NCI-H446 treated with DMSO at 0.1 percent for 48 hours (cell line): ENCODE data around the gene SH3RF2.
"Not testable (repeated sequence)": the region's sequence is repeated elsewhere in the genome, so short reads cannot be mapped to it uniquely, and the experiment has no call there.

Source experiments
- DNase-seq: peaks from one replicate; lab custom pipeline; 2025; lab: John Stamatoyannopoulos, UW

SH3RF2 gene

DNA sequence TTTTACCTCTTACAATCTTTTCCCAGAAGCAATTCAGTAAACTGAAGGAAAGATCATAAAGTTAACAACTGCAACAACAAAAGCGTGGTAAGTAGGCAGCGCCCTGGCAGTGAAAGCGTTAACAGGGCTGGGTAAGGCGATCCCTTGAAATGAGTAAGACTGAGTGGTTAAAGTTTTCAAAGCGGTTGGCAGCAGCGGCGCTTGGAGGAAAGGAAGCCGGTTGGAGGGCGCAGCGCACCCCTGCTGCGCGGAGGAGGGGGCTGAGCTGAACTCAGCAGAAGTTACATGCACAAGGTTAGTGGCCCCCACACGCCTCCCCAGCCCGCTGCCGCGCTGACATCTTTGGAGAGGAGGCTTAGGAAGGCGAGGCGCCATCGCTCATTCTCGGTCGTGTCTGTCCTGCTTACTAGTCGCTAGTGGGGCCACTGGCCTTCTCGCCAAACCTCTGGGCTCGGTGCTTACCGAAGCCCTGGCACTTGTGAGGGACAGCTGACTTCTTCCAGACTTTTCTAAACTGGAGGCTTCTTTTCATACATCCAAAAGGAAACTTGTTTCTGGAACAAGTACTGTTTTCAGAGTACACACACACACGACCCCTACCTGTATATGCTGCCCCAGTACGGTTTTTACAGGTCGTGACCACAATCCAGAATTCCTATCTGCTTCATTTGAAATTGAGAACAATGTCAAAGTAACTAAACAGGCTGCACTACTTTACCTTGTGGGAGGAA is at the start of gene SH3RF2:
TSS of gene SH3RF2 (plus strand) at position 178 of the 731 bp plus-strand sequence. CDS start 1,351 bp downstream, outside the sequence.
- DNase-seq, result no peak

GRCh38 chr5:145887217-145887616 is 49.2 kb upstream of the SH3RF2 start:
- no peak for DNase-seq

- peak; percentile 22 for DNase-seq
Observed at GRCh38 chr5:145887976-145888574, 48.3 kb upstream of the SH3RF2 start.

- DNase-seq, result no peak
Observed at GRCh38 chr5:145889611-145890010, 46.8 kb upstream of the SH3RF2 start.

DNA sequence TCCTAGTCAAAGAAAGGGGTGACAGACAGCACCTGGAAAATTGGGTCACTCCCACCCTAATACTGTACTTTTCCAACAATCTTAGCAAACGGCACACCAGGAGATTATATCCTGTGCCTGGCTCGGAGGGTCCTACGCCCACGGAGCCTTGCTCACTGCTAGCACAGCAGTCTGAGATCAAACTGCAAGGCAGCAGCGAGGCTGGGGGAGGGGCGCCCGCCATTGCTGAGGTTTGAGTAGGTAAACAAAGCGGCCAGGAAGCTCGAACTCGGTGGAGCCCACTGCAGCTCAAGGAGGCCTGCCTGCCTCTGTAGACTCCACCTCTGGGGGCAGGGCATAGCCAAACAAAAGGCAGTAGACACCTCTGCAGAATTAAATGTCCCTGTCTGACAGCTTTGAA is 45.0 kb upstream of the SH3RF2 start:
- not testable (repeated sequence) for DNase-seq

DNA sequence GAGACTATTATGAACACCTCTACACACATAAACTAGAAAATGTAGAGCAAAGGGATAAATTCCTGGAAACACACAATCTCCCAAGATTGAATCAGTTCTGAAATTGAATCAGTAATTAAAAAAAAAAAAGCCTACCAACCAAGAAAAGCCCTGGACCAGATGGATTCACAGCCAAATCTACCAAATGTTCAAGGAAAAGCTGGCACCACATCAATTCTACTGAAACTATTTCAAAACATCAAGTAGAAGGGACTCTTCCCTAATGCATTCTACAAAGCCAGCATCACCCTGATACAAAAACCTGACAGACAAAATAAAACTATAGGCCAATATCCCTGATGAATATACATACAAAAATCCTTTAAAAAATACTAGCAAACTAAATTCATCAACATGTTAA is 38.2 kb upstream of the SH3RF2 start:
- DNase-seq, result peak; percentile 10

DNA sequence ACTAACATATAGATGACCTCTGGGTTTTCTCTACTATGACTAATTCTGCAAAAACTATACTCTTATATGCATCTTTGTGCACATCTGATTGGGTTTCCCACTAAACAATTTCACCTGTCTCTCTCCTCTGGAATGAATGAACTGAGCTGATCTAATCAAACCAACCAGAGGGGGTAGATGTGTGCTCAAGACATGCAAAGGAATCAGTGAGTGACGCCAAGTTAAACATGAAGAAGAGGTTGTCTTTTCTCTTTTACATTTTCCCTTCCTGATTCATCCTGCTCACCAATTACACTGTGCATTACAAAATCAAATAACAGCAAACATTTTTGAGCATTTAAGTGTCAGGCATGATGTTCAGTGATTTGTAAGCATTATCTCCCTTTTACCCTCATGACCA is 34.0 kb upstream of the SH3RF2 start:
- no peak for DNase-seq

DNA sequence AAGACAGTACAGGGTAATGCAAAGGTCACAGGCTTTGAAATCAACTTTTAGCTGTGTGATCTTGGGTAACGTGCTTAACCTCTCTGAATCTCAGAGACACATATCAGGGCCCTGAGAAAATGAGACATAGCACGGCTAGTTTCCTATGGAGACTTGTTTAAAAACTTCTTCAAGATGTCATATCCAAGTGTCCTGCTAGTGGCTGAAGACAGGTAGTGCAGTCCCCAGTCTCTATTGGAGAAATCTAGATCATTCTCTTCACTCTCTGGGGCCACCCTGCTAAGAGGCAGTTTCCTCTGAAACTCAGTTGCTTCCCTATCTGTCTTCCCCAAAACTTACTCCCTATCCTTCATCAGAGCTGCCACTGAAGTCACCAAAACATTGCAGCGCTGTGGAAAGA is 33.3 kb upstream of the SH3RF2 start:
- no peak for DNase-seq

GRCh38 chr5:145903867-145904266 is 32.5 kb upstream of the SH3RF2 start:
- no peak for DNase-seq

GRCh38 chr5:145904743-145905142 is 31.6 kb upstream of the SH3RF2 start:
- DNase-seq, result no peak

GRCh38 chr5:145906401-145906800 is 30.0 kb upstream of the SH3RF2 start:
- DNase-seq, result no peak

DNA sequence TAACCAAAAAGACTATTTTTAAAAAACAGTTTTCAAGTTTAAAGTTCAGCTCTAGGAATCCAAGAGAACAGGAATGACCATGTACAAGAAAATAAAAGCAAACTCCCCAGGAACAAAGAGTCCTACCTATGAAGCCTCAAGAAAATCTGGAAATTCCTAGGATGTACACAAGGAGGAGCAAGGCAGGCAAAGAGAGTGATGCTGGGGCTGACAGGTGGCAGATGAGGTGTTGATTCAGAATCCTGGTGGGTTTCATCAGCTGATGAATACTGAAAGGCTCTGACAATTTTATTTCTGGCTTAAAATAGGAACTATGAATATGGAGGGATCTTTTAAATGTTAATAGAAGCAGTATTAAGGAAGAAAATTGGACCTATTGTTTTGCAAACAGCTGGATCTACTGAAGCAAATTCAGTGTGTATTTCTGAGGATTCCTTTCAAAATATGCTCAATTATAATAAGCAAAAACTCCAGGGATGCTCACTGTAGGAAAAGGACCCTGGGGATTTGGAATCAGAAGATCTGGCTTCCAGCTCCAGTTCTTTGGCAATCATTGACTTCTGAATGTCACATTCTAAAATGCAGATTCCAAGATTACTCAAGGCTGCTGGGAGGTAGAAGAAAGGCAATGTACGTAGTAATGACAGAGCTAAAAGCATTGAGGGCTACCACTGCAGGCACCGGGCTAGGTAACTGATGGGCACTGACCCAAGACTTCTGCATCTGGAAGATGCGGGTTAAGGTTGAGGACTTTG is 28.0 kb upstream of the SH3RF2 start:
- DNase-seq, result no peak

DNA sequence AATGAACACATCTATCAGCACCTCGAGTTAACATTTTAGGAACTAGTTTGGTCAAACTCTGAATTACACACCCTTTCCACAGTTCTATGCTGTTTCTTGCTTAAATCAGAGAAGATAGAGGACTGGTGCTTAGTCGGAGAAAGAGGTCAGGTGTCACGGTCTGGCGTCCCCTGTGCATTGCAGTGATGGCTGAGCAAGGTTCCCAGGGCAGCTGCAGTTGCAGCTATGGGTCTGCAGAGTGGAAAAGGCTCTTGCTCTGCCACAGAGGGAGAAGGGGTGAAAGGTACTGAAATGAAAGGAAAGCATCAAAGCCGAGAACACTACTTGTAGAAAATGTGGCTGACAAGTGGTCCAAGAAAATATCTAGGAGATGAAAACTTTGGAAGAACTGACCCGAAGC is 25.2 kb upstream of the SH3RF2 start:
- DNase-seq, result no peak

- DNase-seq, result no peak
Observed at GRCh38 chr5:145912019-145912418, 24.4 kb upstream of the SH3RF2 start.

GRCh38 chr5:145912594-145912993 is 23.8 kb upstream of the SH3RF2 start:
- no peak for DNase-seq

DNA sequence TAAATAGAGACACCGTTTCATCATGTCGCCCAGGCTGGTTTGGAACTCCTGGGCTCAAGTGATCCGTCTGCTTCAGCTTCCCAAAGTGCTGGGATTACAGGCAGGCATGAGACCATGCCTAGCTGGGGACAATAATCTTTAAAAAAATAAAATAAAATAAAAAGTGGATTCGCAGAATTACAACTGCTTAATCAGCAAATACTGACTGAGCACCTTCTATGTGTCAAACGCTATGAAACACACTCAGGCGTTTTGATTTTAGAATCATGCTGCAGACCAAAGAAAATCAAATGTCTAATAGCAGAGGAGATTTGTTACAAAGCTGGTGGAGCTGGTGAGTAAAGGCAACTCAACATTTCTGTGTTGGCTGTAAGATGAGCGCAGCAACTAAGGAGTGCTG is 22.7 kb upstream of the SH3RF2 start:
- DNase-seq, result no peak

DNA sequence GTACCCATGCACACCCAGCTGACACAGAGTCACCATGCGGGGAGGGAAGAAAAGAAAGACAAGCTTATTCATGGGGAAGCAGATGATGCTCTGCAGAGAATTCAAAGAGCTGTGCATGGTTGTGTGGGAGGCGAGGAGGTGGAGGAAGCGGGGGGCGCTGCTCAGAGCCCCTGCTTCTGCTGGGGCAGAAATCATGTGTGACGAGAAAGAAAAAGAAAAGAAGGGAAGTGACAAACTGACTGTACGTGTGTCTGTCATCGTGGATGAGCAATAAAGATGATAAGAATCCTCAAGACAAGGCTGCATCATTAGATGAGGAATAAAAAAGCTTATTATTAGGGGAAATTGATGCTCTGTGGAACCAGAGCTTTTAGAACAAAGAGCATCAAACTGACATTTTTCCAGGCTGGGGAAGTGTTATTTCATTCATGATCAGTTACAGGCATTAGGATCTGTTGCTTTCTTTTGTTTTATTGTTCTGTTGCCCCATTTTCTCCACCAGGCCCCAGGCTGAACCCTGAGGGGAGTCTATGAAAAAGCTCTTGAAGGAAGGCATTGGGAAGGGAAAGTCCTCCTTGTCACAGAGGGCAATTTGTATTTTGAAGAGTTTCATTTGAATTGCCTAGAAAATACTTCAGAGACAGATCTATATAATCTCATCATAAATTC is 20.3 kb upstream of the SH3RF2 start:
- DNase-seq, result no peak

DNA sequence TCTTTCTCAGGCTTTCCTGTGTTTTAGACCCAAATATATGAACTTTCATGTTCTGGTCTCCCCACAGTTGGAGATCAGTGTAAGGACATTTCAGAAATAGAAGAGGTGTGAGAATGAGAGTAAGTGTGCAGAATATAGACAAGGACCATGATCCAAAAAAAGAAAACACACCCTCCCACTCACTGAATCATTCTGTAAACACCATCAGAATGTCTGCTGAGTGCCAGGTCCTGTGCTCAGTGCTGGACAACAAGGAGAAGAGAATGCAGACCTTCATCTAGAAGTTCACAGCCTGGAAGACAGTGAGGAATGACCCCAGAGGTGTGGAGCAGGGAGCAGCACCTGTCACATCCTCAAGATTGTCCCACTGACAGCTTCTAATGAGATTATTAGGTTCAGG is 19.1 kb upstream of the SH3RF2 start:
- no peak for DNase-seq

- no peak for DNase-seq
Observed at GRCh38 chr5:145918397-145918796, 18.0 kb upstream of the SH3RF2 start.

- no peak for DNase-seq
Observed at GRCh38 chr5:145919413-145919812, 17.0 kb upstream of the SH3RF2 start.

DNA sequence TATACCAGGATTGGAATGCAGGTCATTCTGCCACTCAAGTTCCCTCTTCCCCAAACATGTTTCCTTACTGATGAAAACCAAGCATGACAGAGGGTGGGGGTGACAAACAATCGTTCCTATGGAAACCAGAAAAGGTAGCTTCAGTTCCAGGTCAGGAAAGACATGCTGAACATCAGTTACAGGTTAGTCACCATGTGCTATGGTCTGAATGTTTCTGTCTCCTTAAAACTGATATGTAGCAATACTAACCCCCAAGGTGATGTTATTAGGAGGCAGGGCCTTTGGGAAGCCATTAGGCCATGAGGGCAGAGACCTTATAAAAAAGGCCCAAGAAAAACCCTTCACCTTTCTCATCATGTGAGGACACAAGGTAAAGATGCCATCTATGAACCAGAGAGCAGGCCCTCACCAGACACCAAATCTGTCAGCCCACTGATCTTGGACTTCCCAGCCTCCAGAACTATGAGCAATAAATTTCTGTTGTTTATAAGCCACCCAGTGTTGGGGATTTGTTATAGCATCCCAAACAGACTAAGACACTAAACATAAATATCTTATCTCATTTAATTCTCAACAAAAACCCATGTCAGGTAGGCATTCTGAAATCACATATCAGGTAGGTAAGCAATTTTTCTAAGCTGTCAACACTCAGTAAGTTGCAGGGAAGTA is 15.7 kb upstream of the SH3RF2 start:
- no peak for DNase-seq

DNA sequence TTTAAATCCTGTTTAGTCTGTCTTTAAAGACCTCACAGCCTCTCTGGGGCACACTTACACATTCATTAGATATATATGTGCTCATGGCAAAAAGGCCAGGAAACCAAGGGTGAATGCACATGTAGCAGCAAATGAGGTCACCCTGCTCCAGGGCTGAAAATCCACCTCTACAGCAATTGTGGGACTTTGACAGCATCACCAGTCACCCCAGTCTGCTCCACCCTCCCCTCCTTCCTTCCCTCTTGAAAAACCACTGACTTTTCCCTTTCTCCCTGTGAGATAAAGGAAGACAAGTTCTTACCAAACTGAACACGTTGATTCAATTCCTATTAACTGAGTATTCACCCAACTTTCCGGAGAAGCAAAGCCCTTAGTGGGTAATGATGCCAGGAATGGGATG is 15.2 kb upstream of the SH3RF2 start:
- no peak for DNase-seq
